CD4-positive, alpha-beta T cell (primary cell): Measurements from ENCODE around the gene TAF1A. TPM values are rescaled to one million over a fixed set of nuclear protein-coding genes. Genes with fewer than 3 reads are reported as not detected.

Experiments used
- ATAC-seq: fragments of 200-7000 bp; cut with Tn5 transposase; one replicate; pipeline ENCODE4 v1.10.0; 2022; ENCODE audit warnings: mild to moderate bottlenecking; ENCODE audit not compliant: poor library complexity
- CTCF ChIA-PET: fragments of 350-600 bp; sonication (Branson Sonifier 250); formaldehyde crosslinking; loops from one replicate; lab custom pipeline; 2021; ENCODE audit warnings: antibody characterized with exemption, inconsistent platforms; lab: Charles Lee
- POLR2A ChIA-PET: fragments of 350-600 bp; sonication (Branson Sonifier 250); formaldehyde crosslinking; loops from one replicate; lab custom pipeline; 2021; ENCODE audit warnings: antibody characterized with exemption, inconsistent platforms; lab: Charles Lee
- DNase-seq, 14 experiments: peaks; one replicate each; pipeline ENCODE4 v3.0.0-alpha.2; 2013 to 2020; ENCODE audit warnings: mixed read lengths in 2 of 14
- H3K27ac ChIP-seq, 2 donors: one replicate each; pipeline versions ENCODE4 v1.5.1 to v1.7.0; 2013; ENCODE audit warnings: low read length in 2 of 2, low read depth in 1 of 2, mild to moderate bottlenecking in 1 of 2
- H3K27me3 ChIP-seq, 2 experiments: 1 replicate in 1 of 2; 2 replicates in 1 of 2; pipeline versions ENCODE4 v1.6.1 to v1.7.0; 2013; ENCODE audit warnings: low read length in 2 of 2, control low read depth in 1 of 2, mild to moderate bottlenecking in 1 of 2, moderate library complexity in 1 of 2; ENCODE audit not compliant: insufficient read depth in 2 of 2, control insufficient read depth in 1 of 2
- H3K36me3 ChIP-seq: one replicate; pipeline ENCODE4 v1.6.1; 2013; ENCODE audit warnings: low read length, control low read depth; ENCODE audit not compliant: insufficient read depth
- H3K4me1 ChIP-seq: one replicate; pipeline ENCODE4 v1.6.1; 2013; ENCODE audit warnings: low read length, control low read depth; ENCODE audit not compliant: insufficient read depth
- H3K4me3 ChIP-seq: one replicate; pipeline ENCODE4 v1.5.1; 2013; ENCODE audit warnings: mild to moderate bottlenecking, low read length, moderate library complexity
- H3K9me3 ChIP-seq, 2 experiments: 1 replicate in 1 of 2; 2 replicates in 1 of 2; pipeline versions ENCODE4 v1.6.1 to v1.7.0; 2013; ENCODE audit warnings: low read length in 2 of 2, mild to moderate bottlenecking in 2 of 2, control low read depth in 1 of 2, moderate library complexity in 1 of 2; ENCODE audit not compliant: control insufficient read depth in 1 of 2, insufficient read depth in 1 of 2
- H3K27ac Mint-ChIP-seq: one replicate; pipeline ENCODE4 v1.8.0; 2020; ENCODE audit warnings: mixed read lengths
- H3K27me3 Mint-ChIP-seq: one replicate; pipeline ENCODE4 v1.8.0; 2021; ENCODE audit warnings: mixed read lengths
- H3K36me3 Mint-ChIP-seq: one replicate; pipeline ENCODE4 v1.8.0; 2021; ENCODE audit warnings: low read depth, mixed read lengths
- H3K4me1 Mint-ChIP-seq: one replicate; pipeline ENCODE4 v1.8.0; 2021; ENCODE audit warnings: low read depth, mixed read lengths
- H3K4me3 Mint-ChIP-seq: one replicate; pipeline ENCODE4 v1.8.0; 2020; ENCODE audit warnings: mild to moderate bottlenecking, mixed read lengths
- H3K9me3 Mint-ChIP-seq: one replicate; pipeline ENCODE4 v1.8.0; 2020; ENCODE audit warnings: mixed read lengths
- CTCF ChIP-seq: fragments of 200-600 bp; IDR thresholded peaks from one replicate; pipeline ENCODE4 v1.8.0; 2022; ENCODE audit warnings: antibody characterized with exemption, mild to moderate bottlenecking
- intact Hi-C, 2 experiments: fragments of 100-400 bp; cut with DNase I in 1 of 2; cut with micrococcal nuclease in 1 of 2; formaldehyde crosslinking; loops; one replicate each; pipeline versions ENCODE4 v1.15.1 to v1.9.0; 2023 to 2025; cut with DNase I, micrococcal nuclease
- polyA plus RNA-seq, 2 donors: library from polyadenylated mRNA; unstranded; fragments of 120-200 nt; gene quantifications; one replicate each; pipeline ENCODE4 v1.2.1, GENCODE V29; 2013
- total RNA-seq, 174 experiments: library from RNA in 2 of 174; stranded (reverse) in 2 of 174; gene quantifications; one replicate each; pipeline ENCODE4 v1.2.3 and lab custom pipeline; 2021 to 2026

The TAF1A gene
- total RNA-seq (1 to 10 TPM; 3.3 to 4.1 TPM), total RNA-seq (lab: John Stamatoyannopoulos, UW) (5.8 to 51.9 (median 14.4) reads per million in 172 experiments)
- polyA plus RNA-seq (2013, experiment 1 of 2): 8.7 TPM
- 11.7 TPM for polyA plus RNA-seq (2013, experiment 2 of 2)

- TF ChIP-seq CTCF: no peak
These were observed at the start of gene TAF1A for GRCh38 chr1:222589462-222590302. TAF1A (minus strand) TSS chr1:222589933.

GRCh38 chr1:222634180-222635013, 44.7 kb upstream of the TAF1A start:
- Mint-ChIP-seq H3K36me3 (peaks cover 85% of the 10 kb centered on the region), H3K4me3 (no peak overlapping the region), H3K27me3 (no peaks in the 10 kb centered on the region), H3K9me3 (no peaks in the 10 kb centered on the region), H3K4me1 (peaks cover 11% of the 10 kb centered on the region), H3K27ac (peak overlapping the region; percentile 1)
- CTCF ChIA-PET: interaction anchor here (0.8 to 1.7 kb wide), 11 partner anchors 9 to 170 kb away, joined by 3 to 12 read pairs (median 4); partner anchors contain the start of genes BROX and TAF1A
- peak; percentile 92 for TF ChIP-seq CTCF
- DNase-seq: peak in 12 of 14 experiments; percentile 21 to 89 (median 60)
- Histone ChIP-seq H3K27ac (no peak overlapping the region), H3K4me1 (no peaks in the 10 kb centered on the region), H3K4me3 (no peak overlapping the region), H3K36me3 (peaks cover 78% of the 10 kb centered on the region), H3K9me3 (no peaks in the 10 kb centered on the region), H3K27me3 (no peaks in the 10 kb centered on the region)
- peak; percentile 98 for ATAC-seq
- POLR2A ChIA-PET: interaction anchor here (0.8 to 1.3 kb wide), 10 partner anchors 10 to 893 kb away, joined by 3 to 16 read pairs (median 6); partner anchors contain the start of genes AIDA, BROX, DUSP10 and MIA3
- intact Hi-C loops: loop anchor here (1.0 to 5.0 kb wide), 3 partner anchors 47 to 537 kb away; partner anchors contain the start of gene TAF1A (in 1 of the 2)

More at GRCh38 chr1:222589462-222590302, at the start of gene TAF1A:
- Histone ChIP-seq H3K27ac (peak within 1 kb of the TSS; percentile 67 to 76), H3K9me3 (no peaks in the 10 kb centered on the region), H3K4me3 (peak within 1 kb of the TSS; percentile 74), H3K27me3 (no peaks in the 10 kb centered on the region), H3K36me3 (peaks cover 16% of the 10 kb centered on the region), H3K4me1 (peaks cover 14% of the 10 kb centered on the region)
- DNase-seq: peak; percentile 74 to 93 (median 82)
- intact Hi-C loops: loop anchor here (1.0 to 5.0 kb wide), 6 partner anchors 28 to 847 kb away; partner anchors contain the start of genes DUSP10 (in 1 of the 2) and MIA3 (in 1 of the 2)
- H3K27me3 Mint-ChIP-seq: no peaks in the 10 kb centered on the region
- peaks cover 55% of the 10 kb centered on the region for H3K4me1 Mint-ChIP-seq
- ATAC-seq: peak; percentile 99
- H3K9me3 Mint-ChIP-seq: no peaks in the 10 kb centered on the region
- ChIA-PET CTCF (interaction anchor here (1.0 to 2.3 kb wide), 2 partner anchors 29 to 45 kb away, joined by 3 to 9 read pairs; no protein-coding TSS in a partner anchor), POLR2A (interaction anchor here (0.7 to 4.4 kb wide), 14 partner anchors 9 to 1256 kb away, joined by 3 to 33 read pairs (median 8); partner anchors contain the start of genes AIDA, BROX, DUSP10 and MIA3)
- H3K36me3 Mint-ChIP-seq: peaks cover 49% of the 10 kb centered on the region
- H3K27ac Mint-ChIP-seq: peak within 1 kb of the TSS; percentile 99
- peak within 1 kb of the TSS; percentile 97 for H3K4me3 Mint-ChIP-seq

GRCh38 chr1:222632749-222633148, 43.0 kb upstream of the TAF1A start:
- ATAC-seq: no peak
- no peak overlapping the region for H3K27ac Mint-ChIP-seq

More at GRCh38 chr1:222632749-222633148, 43.0 kb upstream of the TAF1A start:
- ChIA-PET POLR2A (no interaction called here), CTCF (no interaction called here)
- H3K9me3 Mint-ChIP-seq: no peaks in the 10 kb centered on the region
- peaks cover 11% of the 10 kb centered on the region for H3K4me1 Mint-ChIP-seq
- DNase-seq: no peak
- H3K36me3 ChIP-seq: peaks cover 80% of the 10 kb centered on the region
- H3K27ac ChIP-seq: no peak overlapping the region
- no peaks in the 10 kb centered on the region for H3K9me3 ChIP-seq
- H3K27me3 ChIP-seq: no peaks in the 10 kb centered on the region
- H3K27me3 Mint-ChIP-seq: no peaks in the 10 kb centered on the region
- intact Hi-C loops: no loop called here
- TF ChIP-seq CTCF: no peak
- no peak overlapping the region for H3K4me3 ChIP-seq
- H3K36me3 Mint-ChIP-seq: peaks cover 85% of the 10 kb centered on the region
- H3K4me1 ChIP-seq: no peaks in the 10 kb centered on the region
- no peak overlapping the region for H3K4me3 Mint-ChIP-seq
